OCI-LY1 (cell line): ENCODE results near the gene SMAP1.

Experiments
- H2AFZ ChIP-seq: fragments of 200-600 bp; sonication (generic), shearing (Covaris generic); 2 replicates; pipeline ENCODE4 v1.6.0; 2014; ENCODE audit warnings: antibody characterized with exemption, mild to moderate bottlenecking, low read length
- H3F3A ChIP-seq: fragments of 200-600 bp; sonication (generic), shearing (Covaris generic); 2 replicates; pipeline ENCODE4 v1.6.0; 2014; ENCODE audit warnings: mild to moderate bottlenecking, antibody characterized with exemption, low read length, moderate library complexity; ENCODE audit not compliant: insufficient read depth
- H3K27ac ChIP-seq: fragments of 200-600 bp; sonication (generic); 2 replicates; pipeline ENCODE4 v1.5.1; 2014; ENCODE audit warnings: low read length, mixed run types, mild to moderate bottlenecking, low read depth; ENCODE audit not compliant: poor library complexity, severe bottlenecking
- H3K27me3 ChIP-seq: fragments of 200-600 bp; sonication (generic); 2 replicates; pipeline ENCODE4 v1.6.0; 2014; ENCODE audit warnings: antibody characterized with exemption, mild to moderate bottlenecking, low read length, moderate library complexity; ENCODE audit not compliant: insufficient read depth
- H3K36me3 ChIP-seq: fragments of 200-600 bp; sonication (generic); 2 replicates; pipeline ENCODE4 v1.6.1; 2014; ENCODE audit warnings: mild to moderate bottlenecking, antibody characterized with exemption, low read length, moderate library complexity, mixed read lengths; ENCODE audit not compliant: insufficient read depth
- H3K4me1 ChIP-seq: fragments of 200-600 bp; sonication (generic); 2 replicates; pipeline ENCODE4 v1.5.1; 2014; ENCODE audit warnings: mild to moderate bottlenecking, low read length, moderate library complexity; ENCODE audit not compliant: insufficient read depth, severe bottlenecking
- H3K4me2 ChIP-seq: fragments of 200-600 bp; sonication (generic), shearing (Covaris generic); 2 replicates; pipeline ENCODE4 v1.6.1; 2014; ENCODE audit warnings: low read length
- H3K4me3 ChIP-seq: fragments of 200-600 bp; sonication (generic); 2 replicates; pipeline ENCODE4 v1.5.1; 2014; ENCODE audit warnings: low read length, low read depth, mild to moderate bottlenecking, mixed read lengths; ENCODE audit not compliant: poor library complexity, severe bottlenecking
- H3K79me2 ChIP-seq: fragments of 200-600 bp; shearing (Covaris generic); 2 replicates; pipeline ENCODE4 v1.6.1; 2016; ENCODE audit warnings: mixed run types, low read length, mixed read lengths; ENCODE audit not compliant: insufficient read depth
- H3K9ac ChIP-seq: fragments of 200-600 bp; sonication (generic), shearing (Covaris generic); 2 replicates; pipeline ENCODE4 v1.6.1; 2014; ENCODE audit warnings: mild to moderate bottlenecking, low read length, mixed read lengths
- H3K9me2 ChIP-seq: fragments of 200-600 bp; sonication (generic), shearing (Covaris generic); 2 replicates; pipeline ENCODE4 v1.6.1; 2014; ENCODE audit warnings: low read depth, mild to moderate bottlenecking, low read length, mixed read lengths
- H3K9me3 ChIP-seq: fragments of 200-600 bp; shearing (Covaris generic); 2 replicates; pipeline ENCODE4 v1.6.1; 2014; ENCODE audit warnings: low read length, mixed read lengths
- H4K20me1 ChIP-seq: fragments of 200-600 bp; sonication (generic), shearing (Covaris generic); 2 replicates; pipeline ENCODE4 v1.6.0; 2016; ENCODE audit warnings: mild to moderate bottlenecking, low read length; ENCODE audit not compliant: insufficient read depth
- EZH2 ChIP-seq: fragments of 200-600 bp; sonication (generic), shearing (Covaris generic); IDR thresholded peaks from 2 replicates; pipeline ENCODE4 v1.8.0; 2017; ENCODE audit warnings: borderline replicate concordance, mixed run types, mild to moderate bottlenecking, antibody characterized with exemption, low read length, moderate library complexity, mixed read lengths
- TF ChIP-seq, protein P1 (sequence below): fragments of 200-600 bp; sonication (generic), shearing (Covaris generic); IDR thresholded peaks from 2 replicates; pipeline ENCODE4 v1.5.1; 2017; ENCODE audit warnings: mild to moderate bottlenecking, antibody characterized with exemption, low read length, moderate library complexity, mixed read lengths

SMAP1 gene

DNA sequence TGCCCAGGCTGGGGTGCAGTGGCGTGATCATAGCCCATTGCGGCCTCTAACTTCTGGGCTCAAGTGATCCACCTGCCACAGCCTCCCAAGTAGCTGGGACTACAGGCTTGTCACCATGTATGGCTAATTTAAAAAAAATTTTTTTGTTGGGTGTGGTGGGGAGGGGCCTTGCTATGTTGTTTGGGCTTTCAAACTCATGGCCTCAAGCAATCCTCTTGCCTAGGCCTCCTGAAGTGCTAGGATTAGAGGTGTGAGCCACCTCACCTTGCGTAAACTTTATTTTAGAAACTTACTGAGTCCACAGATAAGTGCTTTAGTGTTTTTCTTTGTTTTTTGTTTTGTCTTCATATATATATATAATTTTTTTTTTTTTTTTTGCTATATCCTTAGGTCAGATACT lies 9.1 kb downstream of the SMAP1 start:
- H3K9me2 ChIP-seq = no peaks in the 10 kb centered on the region
- H3K4me3 ChIP-seq = no peak overlapping the region
- no peaks in the 10 kb centered on the region for H3K9me3 ChIP-seq
- no peak overlapping the region for H2AFZ ChIP-seq
- H3K79me2 ChIP-seq = no peaks in the 10 kb centered on the region
- H3K9ac ChIP-seq = no peak overlapping the region
- H3K36me3 ChIP-seq = no peaks in the 10 kb centered on the region
- peaks cover 2% of the 10 kb centered on the region; the same call in 1 of the 2 replicates for H4K20me1 ChIP-seq
- no peaks in the 10 kb centered on the region for H3F3A ChIP-seq
- no peaks in the 10 kb centered on the region for H3K27me3 ChIP-seq
- TF ChIP-seq, protein P1, sequence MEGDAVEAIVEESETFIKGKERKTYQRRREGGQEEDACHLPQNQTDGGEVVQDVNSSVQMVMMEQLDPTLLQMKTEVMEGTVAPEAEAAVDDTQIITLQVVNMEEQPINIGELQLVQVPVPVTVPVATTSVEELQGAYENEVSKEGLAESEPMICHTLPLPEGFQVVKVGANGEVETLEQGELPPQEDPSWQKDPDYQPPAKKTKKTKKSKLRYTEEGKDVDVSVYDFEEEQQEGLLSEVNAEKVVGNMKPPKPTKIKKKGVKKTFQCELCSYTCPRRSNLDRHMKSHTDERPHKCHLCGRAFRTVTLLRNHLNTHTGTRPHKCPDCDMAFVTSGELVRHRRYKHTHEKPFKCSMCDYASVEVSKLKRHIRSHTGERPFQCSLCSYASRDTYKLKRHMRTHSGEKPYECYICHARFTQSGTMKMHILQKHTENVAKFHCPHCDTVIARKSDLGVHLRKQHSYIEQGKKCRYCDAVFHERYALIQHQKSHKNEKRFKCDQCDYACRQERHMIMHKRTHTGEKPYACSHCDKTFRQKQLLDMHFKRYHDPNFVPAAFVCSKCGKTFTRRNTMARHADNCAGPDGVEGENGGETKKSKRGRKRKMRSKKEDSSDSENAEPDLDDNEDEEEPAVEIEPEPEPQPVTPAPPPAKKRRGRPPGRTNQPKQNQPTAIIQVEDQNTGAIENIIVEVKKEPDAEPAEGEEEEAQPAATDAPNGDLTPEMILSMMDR = no peak
- no peak for TF ChIP-seq EZH2
- H3K27ac ChIP-seq = no peak overlapping the region
- no peak overlapping the region for H3K4me2 ChIP-seq
- H3K4me1 ChIP-seq = no peaks in the 10 kb centered on the region

- H2AFZ ChIP-seq = no peak overlapping the region
- no peaks in the 10 kb centered on the region for H3K36me3 ChIP-seq
- no peaks in the 10 kb centered on the region for H4K20me1 ChIP-seq
- TF ChIP-seq, protein P1 = no peak
- TF ChIP-seq EZH2 = no peak
- H3K9me2 ChIP-seq = no peaks in the 10 kb centered on the region
- H3K27ac ChIP-seq = no peak overlapping the region
- no peaks in the 10 kb centered on the region for H3K4me1 ChIP-seq
- no peaks in the 10 kb centered on the region for H3K9me3 ChIP-seq
- no peaks in the 10 kb centered on the region for H3K79me2 ChIP-seq
- H3K4me2 ChIP-seq = no peak overlapping the region
- H3F3A ChIP-seq = no peaks in the 10 kb centered on the region
- H3K4me3 ChIP-seq = no peak overlapping the region
- H3K27me3 ChIP-seq = no peaks in the 10 kb centered on the region
- no peak overlapping the region for H3K9ac ChIP-seq
Observed at GRCh38 chr6:70680396-70680795, 12.7 kb downstream of the SMAP1 start.

DNA sequence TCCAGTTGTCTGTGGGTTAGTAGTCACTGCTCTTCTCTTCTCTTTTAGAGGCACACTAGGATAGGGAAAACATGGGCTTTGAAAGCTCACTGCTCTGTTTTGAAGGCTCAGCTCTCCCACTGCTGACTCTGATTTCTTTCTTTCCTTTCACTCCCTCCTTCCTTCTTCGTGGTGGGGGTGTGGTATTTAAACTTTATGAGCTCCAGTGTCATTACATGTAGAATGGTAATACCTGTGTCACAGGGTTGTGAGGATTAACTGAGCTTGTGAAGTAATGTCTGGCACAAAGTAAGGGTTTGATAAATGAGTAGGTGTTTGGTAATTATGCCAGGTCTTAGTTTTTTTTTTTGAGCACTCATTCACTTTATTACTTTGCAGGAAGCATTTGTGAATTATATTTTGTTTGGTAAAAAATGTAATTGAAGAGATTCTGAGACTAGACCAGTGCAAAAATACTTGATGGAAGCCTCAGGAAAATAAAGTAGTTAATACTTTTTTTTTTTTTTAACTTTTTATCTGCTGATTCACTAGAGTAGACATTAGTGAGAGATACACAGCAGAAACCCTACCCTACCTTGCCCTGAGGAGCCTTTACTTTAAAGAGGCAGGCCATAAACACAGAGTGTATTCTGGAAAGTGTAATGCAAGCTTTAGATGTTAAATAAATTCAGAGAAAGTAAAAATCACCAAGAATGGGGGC lies 17.3 kb downstream of the SMAP1 start:
- H3K4me1 ChIP-seq = no peaks in the 10 kb centered on the region
- H3K27ac ChIP-seq = no peak overlapping the region
- H3K9ac ChIP-seq = no peak overlapping the region

More for the DNA sequence above, 17.3 kb downstream of the SMAP1 start:
- no peak overlapping the region for H3K4me2 ChIP-seq
- H3K79me2 ChIP-seq = 0 out of 2 replicates have a peak, but pooled peaks cover 2% of the 10 kb centered on the region
- H2AFZ ChIP-seq = no peak overlapping the region
- no peaks in the 10 kb centered on the region for H4K20me1 ChIP-seq
- H3K9me3 ChIP-seq = peaks cover 1% of the 10 kb centered on the region; the same call in 1 of the 2 replicates
- no peaks in the 10 kb centered on the region for H3K27me3 ChIP-seq
- H3K4me3 ChIP-seq = no peak overlapping the region
- TF ChIP-seq, protein P1 = no peak
- TF ChIP-seq EZH2 = no peak
- H3F3A ChIP-seq = no peaks in the 10 kb centered on the region
- no peaks in the 10 kb centered on the region for H3K36me3 ChIP-seq
- no peaks in the 10 kb centered on the region for H3K9me2 ChIP-seq
